Upper lobe of left lung (tissue), 6 donors: Measurements from ENCODE around the gene ALCAM. TPM values are rescaled to one million over a fixed set of nuclear protein-coding genes. Genes with fewer than 3 reads are reported as not detected.

Experiments
- ATAC-seq, 2 donors: fragments of 200-7000 bp; cut with Tn5 transposase; one replicate each; pipeline ENCODE4 v1.9.1; 2022; ENCODE audit warnings: mild to moderate bottlenecking in 2 of 2, moderate library complexity in 2 of 2; ENCODE audit not compliant: low FRiP score in 2 of 2
- DNase-seq, 2 donors: peaks; one replicate each; pipeline ENCODE4 v3.0.0-alpha.2; 2019 to 2020
- H3K27ac ChIP-seq, 4 donors: fragments of 200-600 bp; sonication (generic); one replicate each; pipeline ENCODE4 v1.5.1; 2016 to 2019
- H3K27me3 ChIP-seq, 4 donors: fragments of 200-600 bp; sonication (generic); one replicate each; pipeline ENCODE4 v1.5.1; 2017 to 2019
- H3K36me3 ChIP-seq, 4 donors: fragments of 200-600 bp; sonication (generic); one replicate each; pipeline ENCODE4 v1.5.1; 2016 to 2019
- H3K4me1 ChIP-seq, 4 donors: fragments of 200-600 bp; sonication (generic); one replicate each; pipeline ENCODE4 v1.5.1; 2018 to 2019
- H3K4me3 ChIP-seq, 4 donors: fragments of 200-600 bp; sonication (generic); one replicate each; pipeline ENCODE4 v1.5.1; 2017 to 2019; ENCODE audit warnings: mild to moderate bottlenecking in 2 of 4, moderate library complexity in 1 of 4
- H3K9me3 ChIP-seq, 4 donors: fragments of 200-600 bp; sonication (generic); one replicate each; pipeline ENCODE4 v1.5.1; 2018 to 2019
- CTCF ChIP-seq, 6 experiments: fragments of 450-650 bp in 4 of 6; fragments of 200-600 bp in 2 of 6; sonication (generic) in 2 of 6; IDR thresholded peaks; one replicate each; pipeline ENCODE4 v1.5.1; 2016 to 2019; ENCODE audit warnings: antibody characterized with exemption in 6 of 6
- EP300 ChIP-seq, 4 donors: sonication (generic); formaldehyde crosslinking; IDR thresholded peaks; one replicate each; pipeline ENCODE4 v1.5.1; 2017; ENCODE audit warnings: antibody characterized with exemption in 4 of 4, control low read depth in 2 of 4
- POLR2A ChIP-seq, 4 donors: fragments of 450-650 bp; IDR thresholded peaks; one replicate each; pipeline ENCODE4 v1.5.1; 2016 to 2017; ENCODE audit warnings: antibody characterized with exemption in 4 of 4, mild to moderate bottlenecking in 2 of 4
- POLR2AphosphoS5 ChIP-seq, 2 donors: sonication (generic); formaldehyde crosslinking; IDR thresholded peaks; one replicate each; pipeline ENCODE4 v1.5.1; 2017; ENCODE audit warnings: antibody characterized with exemption in 2 of 2
- WGBS, 2 donors: methylation state at CpG; one replicate each; pipeline ENCODE4 v1.1.5; 2017 to 2018; 5-methylcytosine and 5-hydroxymethylcytosine counted together
- total RNA-seq, 6 donors: library from RNA; depleted of rRNA in 4 of 6; stranded (reverse); fragments of >200 nt in 4 of 6; gene quantifications; one replicate each; pipeline versions ENCODE4 v1.1.0 to v1.2.1, GENCODE V29; 2016 to 2021
- donor health status: DM: no; HTN: no; CAD: no; lungs with moderate emphysema.
- donor health status: DM: no; HTN: yes; CAD: no; lungs with severe emphysema.

The ALCAM gene
- total RNA-seq, 6 donors from 2014 or later, result 129 to 390 (median 186) TPM

GRCh38 chr3:105470851-105471250 lies 104.1 kb downstream of the ALCAM start:
- H3K4me1 ChIP-seq, result no peaks in the 10 kb centered on the region
- no peak for TF ChIP-seq POLR2A (IDR thresholded peaks at IDR 0.05)
- TF ChIP-seq EP300 (IDR thresholded peaks at IDR 0.05), result no peak
- TF ChIP-seq POLR2AphosphoS5 (IDR thresholded peaks at IDR 0.05), result no peak
- no peak for TF ChIP-seq CTCF (IDR thresholded peaks at IDR 0.05)

GRCh38 chr3:105473521-105474223 lies 107.0 kb downstream of the ALCAM start:
- peak in 1 of 2 donors; percentile 88 for ATAC-seq
- H3K27ac ChIP-seq, result no peak overlapping the region

More at GRCh38 chr3:105470851-105471250, 104.1 kb downstream of the ALCAM start:
- ATAC-seq (no peak), DNase-seq (no peak)
- no peak overlapping the region for H3K27ac ChIP-seq
- H3K9me3 ChIP-seq, result no peaks in the 10 kb centered on the region
- 81 to 83% methylated on average over 2 of the region's 2 CpGs for WGBS, 2 donors
- H3K27me3 ChIP-seq, result no peaks in the 10 kb centered on the region
- no peak overlapping the region for H3K4me3 ChIP-seq
- no peaks in the 10 kb centered on the region for H3K36me3 ChIP-seq

GRCh38 chr3:105480768-105481167 lies 114.1 kb downstream of the ALCAM start:
- no peaks in the 10 kb centered on the region for H3K27me3 ChIP-seq
- H3K4me3 ChIP-seq, result no peak overlapping the region
- H3K4me1 ChIP-seq, result no peaks in the 10 kb centered on the region
- ATAC-seq (no peak), DNase-seq (no peak)
- WGBS, 2 donors, result 40 to 77% methylated on average over 1 of the region's 1 CpG
- H3K36me3 ChIP-seq, result no peaks in the 10 kb centered on the region
- H3K27ac ChIP-seq, result no peak overlapping the region
- no peaks in the 10 kb centered on the region for H3K9me3 ChIP-seq
- no peak for TF ChIP-seq POLR2A (IDR thresholded peaks at IDR 0.05)
- TF ChIP-seq POLR2AphosphoS5 (IDR thresholded peaks at IDR 0.05), result no peak
- TF ChIP-seq CTCF (IDR thresholded peaks at IDR 0.05), result no peak
- no peak for TF ChIP-seq EP300 (IDR thresholded peaks at IDR 0.05)

More at GRCh38 chr3:105473521-105474223, 107.0 kb downstream of the ALCAM start:
- Histone ChIP-seq H3K36me3 (no peaks in the 10 kb centered on the region), H3K4me3 (no peak overlapping the region), H3K9me3 (no peaks in the 10 kb centered on the region), H3K4me1 (no peaks in the 10 kb centered on the region), H3K27me3 (no peaks in the 10 kb centered on the region)
- DNase-seq, result no peak
- no peak for TF ChIP-seq POLR2A (IDR thresholded peaks at IDR 0.05)
- TF ChIP-seq EP300 (IDR thresholded peaks at IDR 0.05), result no peak
- no peak for TF ChIP-seq POLR2AphosphoS5 (IDR thresholded peaks at IDR 0.05)
- TF ChIP-seq CTCF (IDR thresholded peaks at IDR 0.05), result no peak

GRCh38 chr3:105483476-105483875 lies 116.8 kb downstream of the ALCAM start:
- TF ChIP-seq POLR2A (IDR thresholded peaks at IDR 0.05) (no peak), POLR2AphosphoS5 (IDR thresholded peaks at IDR 0.05) (no peak), EP300 (IDR thresholded peaks at IDR 0.05) (no peak), CTCF (IDR thresholded peaks at IDR 0.05) (no peak)
- no peak for DNase-seq
- 58 to 92% methylated on average over 1 of the region's 1 CpG for WGBS, 2 donors
- Histone ChIP-seq H3K4me3 (no peak overlapping the region), H3K4me1 (no peaks in the 10 kb centered on the region), H3K9me3 (peaks cover 0 to 6% (median 0%) of the 10 kb centered on the region in 4 donors), H3K27ac (no peak overlapping the region), H3K36me3 (no peaks in the 10 kb centered on the region), H3K27me3 (no peaks in the 10 kb centered on the region)
- ATAC-seq, result no peak

GRCh38 chr3:105490045-105490444 lies 123.3 kb downstream of the ALCAM start:
- Histone ChIP-seq H3K4me1 (no peaks in the 10 kb centered on the region), H3K27me3 (no peaks in the 10 kb centered on the region), H3K9me3 (peaks cover 0 to 12% (median 3%) of the 10 kb centered on the region in 4 donors), H3K36me3 (no peaks in the 10 kb centered on the region), H3K4me3 (no peak overlapping the region), H3K27ac (no peak overlapping the region)
- WGBS, 2 donors, result 61 to 74% methylated on average over 4 of the region's 4 CpGs
- TF ChIP-seq EP300 (IDR thresholded peaks at IDR 0.05) (no peak), POLR2A (IDR thresholded peaks at IDR 0.05) (no peak), CTCF (IDR thresholded peaks at IDR 0.05) (no peak), POLR2AphosphoS5 (IDR thresholded peaks at IDR 0.05) (no peak)
- DNase-seq (no peak), ATAC-seq (peak in 1 of 2 donors; percentile 26)
